HPDE6-E6E7 (cell line): ENCODE measurements around the gene MARCHF9.
A peak's percentile ranks its signal among the peaks of the same experiment; 100 is the strongest.

Source experiments
- DNase-seq: peaks from one replicate; pipeline ENCODE4 v3.0.0; 2011; ENCODE audit warnings: missing footprints; ENCODE audit errors: extremely low spot score

The MARCHF9 gene

GRCh38 chr12:57753756-57754337, 1.1 kb upstream of the MARCHF9 start:
- DNase-seq, result no peak

GRCh38 chr12:57755194-57755453, 221 bp downstream of the MARCHF9 start:
- no peak for DNase-seq

- DNase-seq, result no peak
Measured at GRCh38 chr12:57755454-57756372, 810 bp downstream of the MARCHF9 start.

- DNase-seq, result no peak
Measured at GRCh38 chr12:57756406-57757341, 1.8 kb downstream of the MARCHF9 start.

- no peak for DNase-seq
Measured at GRCh38 chr12:57757771-57758170, 2.9 kb downstream of the MARCHF9 start.

GRCh38 chr12:57758552-57759359, 3.9 kb downstream of the MARCHF9 start:
- no peak for DNase-seq

- DNase-seq, result no peak
Measured at GRCh38 chr12:57759360-57759980, 4.6 kb downstream of the MARCHF9 start.

- DNase-seq, result no peak
Measured at GRCh38 chr12:57760347-57760982, 5.6 kb downstream of the MARCHF9 start.

GRCh38 chr12:57761391-57761998, 6.6 kb downstream of the MARCHF9 start:
- no peak for DNase-seq

GRCh38 chr12:57762463-57762862, 7.6 kb downstream of the MARCHF9 start:
- DNase-seq, result no peak

GRCh38 chr12:57763881-57764661, 9.2 kb downstream of the MARCHF9 start:
- no peak for DNase-seq

- no peak for DNase-seq
Measured at GRCh38 chr12:57764662-57765002, 9.7 kb downstream of the MARCHF9 start.

GRCh38 chr12:57765003-57765697, 10.2 kb downstream of the MARCHF9 start:
- DNase-seq, result peak; percentile 64

- DNase-seq, result no peak
Measured at GRCh38 chr12:57765698-57766463, 11.0 kb downstream of the MARCHF9 start.

- no peak for DNase-seq
Measured at GRCh38 chr12:57766464-57767304, 11.8 kb downstream of the MARCHF9 start, which contains the start of gene CYP27B1. TSS of gene CYP27B1 (minus strand) at chr12:57767078. CDS start at chr12:57767041, 37 bp downstream.

- no peak for DNase-seq
Measured at GRCh38 chr12:57767305-57767698, 12.4 kb downstream of the MARCHF9 start.

GRCh38 chr12:57767876-57768275, 13.0 kb downstream of the MARCHF9 start:
- DNase-seq, result no peak
